ENCODE data around the gene POLRMT.

- TF ChIP-seq POLR2AphosphoS5 (IDR thresholded peaks at IDR 0.05; ENCODE audit: low read depth, low read length) = no peak
- TF ChIP-seq TAF1 (IDR thresholded peaks at IDR 0.05; ENCODE audit: borderline replicate concordance, insufficient read depth, low read length) = no peak
- TF ChIP-seq REST (IDR thresholded peaks at IDR 0.05; ENCODE audit: insufficient read depth in 1 of 2, low read depth in 2 of 2, low read length in 2 of 2) = no peak
- no peak for TF ChIP-seq SIN3A (IDR thresholded peaks at IDR 0.05; ENCODE audit: borderline replicate concordance, insufficient read depth, low read length)
These were observed 41.2 kb upstream of the POLRMT start for GRCh38 chr19:674282-675151.
